H9 (cell line): ENCODE data around the gene SLC19A1. TPM values are rescaled to one million over a fixed set of nuclear protein-coding genes. Genes with fewer than 3 reads are reported as not detected.
A peak's percentile ranks its signal among the peaks of the same experiment; 100 is the strongest.

Experiments
- DNase-seq: peaks from one replicate; pipeline ENCODE4 v3.0.0-alpha.2; 2017
- H2AFZ ChIP-seq: one replicate; pipeline ENCODE4 v1.6.1; 2013; ENCODE audit warnings: mild to moderate bottlenecking, low read length, control low read depth, moderate library complexity
- H2AK5ac ChIP-seq: 2 replicates; pipeline ENCODE4 v1.6.1; 2013; ENCODE audit warnings: low read length, control low read depth, mixed read lengths; ENCODE audit not compliant: insufficient read length
- H2BK120ac ChIP-seq: one replicate; pipeline ENCODE4 v1.6.1; 2013; ENCODE audit warnings: low read depth, mild to moderate bottlenecking, low read length, control low read depth, inconsistent platforms; ENCODE audit not compliant: poor library complexity, severe bottlenecking
- H2BK12ac ChIP-seq: 2 replicates; pipeline ENCODE4 v1.6.1; 2013; ENCODE audit warnings: low read length, control low read depth, mixed read lengths, low read depth; ENCODE audit not compliant: insufficient read length
- H2BK15ac ChIP-seq: 2 replicates; pipeline ENCODE4 v1.6.1; 2013; ENCODE audit warnings: low read depth, low read length, control low read depth
- H2BK20ac ChIP-seq: one replicate; pipeline ENCODE4 v1.6.1; 2013; ENCODE audit warnings: low read depth, mild to moderate bottlenecking, low read length, control low read depth, inconsistent platforms; ENCODE audit not compliant: poor library complexity, severe bottlenecking
- H2BK5ac ChIP-seq: 2 replicates; pipeline ENCODE4 v1.6.1; 2013; ENCODE audit warnings: low read length, control low read depth, mixed read lengths; ENCODE audit not compliant: insufficient read length
- H3K14ac ChIP-seq: 2 replicates; pipeline ENCODE4 v1.6.1; 2013; ENCODE audit warnings: low read length, control low read depth; ENCODE audit not compliant: insufficient read depth
- H3K18ac ChIP-seq: 2 replicates; pipeline ENCODE4 v1.6.1; 2013; ENCODE audit warnings: low read depth, mild to moderate bottlenecking, mixed read lengths, low read length, control low read depth; ENCODE audit not compliant: insufficient read length
- H3K23ac ChIP-seq: 2 replicates; pipeline ENCODE4 v1.6.1; 2013; ENCODE audit warnings: low read length, control low read depth, mixed read lengths, low read depth; ENCODE audit not compliant: insufficient read length
- H3K23me2 ChIP-seq: 2 replicates; pipeline ENCODE4 v1.6.1; 2013; ENCODE audit warnings: low read depth, mild to moderate bottlenecking, mixed read lengths, low read length, control low read depth; ENCODE audit not compliant: insufficient read length, poor library complexity, severe bottlenecking
- H3K27ac ChIP-seq: 2 replicates; pipeline ENCODE4 v1.5.1; 2013; ENCODE audit warnings: low read length, control low read depth, mixed read lengths, low read depth; ENCODE audit not compliant: insufficient read length
- H3K27me3 ChIP-seq: 2 replicates; pipeline ENCODE4 v1.6.1; 2013; ENCODE audit warnings: low read length, control low read depth, inconsistent platforms; ENCODE audit not compliant: insufficient read depth
- H3K4ac ChIP-seq: 2 replicates; pipeline ENCODE4 v1.6.1; 2013; ENCODE audit warnings: low read depth, mild to moderate bottlenecking, control low read depth, inconsistent platforms, low read length, moderate library complexity
- H3K4me1 ChIP-seq: 2 replicates; pipeline ENCODE4 v1.6.1; 2013; ENCODE audit warnings: low read length, control low read depth, inconsistent platforms; ENCODE audit not compliant: insufficient read depth
- H3K4me2 ChIP-seq: 2 replicates; pipeline ENCODE4 v1.6.1; 2013; ENCODE audit warnings: low read length, control low read depth, mixed read lengths; ENCODE audit not compliant: insufficient read length, insufficient read depth
- H3K56ac ChIP-seq: 2 replicates; pipeline ENCODE4 v1.6.1; 2013; ENCODE audit warnings: low read depth, mild to moderate bottlenecking, mixed read lengths, low read length, control low read depth; ENCODE audit not compliant: insufficient read length
- H3K79me1 ChIP-seq: 2 replicates; pipeline ENCODE4 v1.6.1; 2013; ENCODE audit warnings: low read depth, mild to moderate bottlenecking, moderate library complexity, low read length, control low read depth, inconsistent platforms; ENCODE audit not compliant: insufficient read depth, poor library complexity, severe bottlenecking
- H3K79me2 ChIP-seq: 2 replicates; pipeline ENCODE4 v1.6.1; 2013; ENCODE audit warnings: low read length, control low read depth, inconsistent platforms; ENCODE audit not compliant: insufficient read depth
- H3K9ac ChIP-seq: 2 replicates; pipeline ENCODE4 v1.6.1; 2013; ENCODE audit warnings: low read length, control low read depth, mixed read lengths; ENCODE audit not compliant: insufficient read length; ENCODE audit errors: extremely low read depth
- H3K9me3 ChIP-seq: one replicate; pipeline ENCODE4 v1.6.1; 2013; ENCODE audit warnings: low read depth, low read length, inconsistent platforms; ENCODE audit not compliant: control insufficient read depth
- H3T11ph ChIP-seq: one replicate; pipeline ENCODE4 v1.6.1; 2013; ENCODE audit warnings: mild to moderate bottlenecking, low read length, control low read depth, inconsistent platforms
- H4K20me1 ChIP-seq: one replicate; pipeline ENCODE4 v1.6.1; 2013; ENCODE audit not compliant: control insufficient read depth, insufficient read length, insufficient read depth
- H4K5ac ChIP-seq: 2 replicates; pipeline ENCODE4 v1.6.1; 2013; ENCODE audit warnings: low read depth, mild to moderate bottlenecking, mixed read lengths, low read length, control low read depth; ENCODE audit not compliant: insufficient read length
- H4K8ac ChIP-seq: replicated peaks from 2 replicates; pipeline ENCODE4 v1.6.1; 2013; ENCODE audit warnings: low read length, control low read depth, mixed read lengths, low read depth; ENCODE audit not compliant: insufficient read length
- H4K91ac ChIP-seq: 2 replicates; pipeline ENCODE4 v1.6.1; 2013; ENCODE audit warnings: low read depth, mild to moderate bottlenecking, moderate library complexity, mixed read lengths, low read length, control low read depth; ENCODE audit not compliant: insufficient read length
- H3K27ac Mint-ChIP-seq, 3 experiments: 2 replicates in 2 of 3; 3 replicates in 1 of 3; pipeline ENCODE4 v1.8.0; 2020 to 2021; ENCODE audit warnings: mixed read lengths in 3 of 3, mild to moderate bottlenecking in 1 of 3, moderate library complexity in 1 of 3
- H3K27me3 Mint-ChIP-seq: 2 replicates; pipeline ENCODE4 v1.8.0; 2021; ENCODE audit warnings: low read depth, mild to moderate bottlenecking, moderate library complexity, mixed read lengths
- H3K36me3 Mint-ChIP-seq, 3 experiments: 2 replicates in 2 of 3; 3 replicates in 1 of 3; pipeline ENCODE4 v1.8.0; 2020 to 2021; ENCODE audit warnings: low read depth in 3 of 3, mixed read lengths in 3 of 3; ENCODE audit not compliant: insufficient read depth in 1 of 3
- H3K4me1 Mint-ChIP-seq, 2 experiments: 2 replicates each; pipeline ENCODE4 v1.8.0; 2020; ENCODE audit warnings: mixed read lengths in 2 of 2
- H3K4me3 Mint-ChIP-seq, 2 experiments: 2 replicates in 1 of 2; 3 replicates in 1 of 2; pipeline ENCODE4 v1.8.0; 2020 to 2021; ENCODE audit warnings: mild to moderate bottlenecking in 2 of 2, mixed read lengths in 2 of 2, moderate library complexity in 1 of 2
- H3K9me3 Mint-ChIP-seq, 2 experiments: 2 replicates in 1 of 2; 3 replicates in 1 of 2; pipeline ENCODE4 v1.8.0; 2020; ENCODE audit warnings: mild to moderate bottlenecking in 2 of 2, mixed read lengths in 2 of 2, moderate library complexity in 1 of 2
- CTCF ChIP-seq: fragments of 200-600 bp; sonication (generic); conservative IDR thresholded peaks from 3 replicates; pipeline ENCODE4 v1.8.0; 2021; ENCODE audit warnings: antibody characterized with exemption, mild to moderate bottlenecking
- WGBS: extraction: QIAGEN DNeasy Blood & Tissue Kit; methylation state at CpG from one replicate; pipeline ENCODE4 v1.1.7; 2013; ENCODE audit warnings: missing lambda C conversion rate, low lambda C conversion rate, mixed read lengths; ENCODE audit not compliant: insufficient read length; ENCODE audit errors: extremely low coverage; 5-methylcytosine and 5-hydroxymethylcytosine counted together
- total RNA-seq: library from RNA; stranded (reverse); gene quantifications from 2 replicates; pipeline ENCODE4 v1.2.1, GENCODE V29; 2021

The SLC19A1 gene
- total RNA-seq, 1 experiment from 2014 or later, result 32.4 TPM

GRCh38 chr21:45544449-45545235 lies 2.4 kb upstream of the SLC19A1 start:
- Histone ChIP-seq H2BK120ac (no peak overlapping the region), H3K23ac (no peak overlapping the region), H3K23me2 (peaks cover 5% of the 10 kb centered on the region), H4K20me1 (no peaks in the 10 kb centered on the region), H4K5ac (no peak overlapping the region), H2BK5ac (no peak overlapping the region), H3K27ac (no peak overlapping the region), H2BK15ac (no peak overlapping the region), H2BK12ac (no peak overlapping the region), H2AK5ac (no peak overlapping the region), H2BK20ac (no peak overlapping the region), H3K4ac (no peak overlapping the region), H3K4me1 (no peaks in the 10 kb centered on the region), H2AFZ (no peak overlapping the region), H3K9ac (no peak overlapping the region), H3K56ac (no peak overlapping the region), H3K9me3 (no peaks in the 10 kb centered on the region), H3T11ph (no peak overlapping the region), H4K91ac (no peak overlapping the region), H3K79me2 (peaks cover 3% of the 10 kb centered on the region; the same call in 1 of the 2 replicates), H3K79me1 (no peaks in the 10 kb centered on the region), H3K18ac (no peak overlapping the region), H3K4me2 (no peak overlapping the region), H3K14ac (no peak overlapping the region), H3K27me3 (no peaks in the 10 kb centered on the region), H4K8ac (no peak overlapping the region)
- Mint-ChIP-seq H3K36me3 (peaks cover 0 to 7% (median 3%) of the 10 kb centered on the region in 3 experiments; a peak in 2 of 7 replicates), H3K27me3 (peaks cover 20% of the 10 kb centered on the region), H3K4me1 (peaks cover 10 to 14% of the 10 kb centered on the region in 2 experiments), H3K9me3 (peaks cover 3 to 6% of the 10 kb centered on the region in 2 experiments; a peak in 3 of 5 replicates), H3K27ac (no peak overlapping the region), H3K4me3 (no peak overlapping the region)
- WGBS, result no CpG with 5 or more reads among the region's 18 CpGs
- TF ChIP-seq CTCF, result no peak
- DNase-seq, result peak; percentile 24
